Neuronal stem cell (in vitro differentiated cells): Measurements from ENCODE around the gene MAP1B.
"Not testable (repeated sequence)": the region's sequence is repeated elsewhere in the genome, so short reads cannot be mapped to it uniquely, and the experiment has no call there.

Experiments used
- DNase-seq: peaks from one replicate; pipeline ENCODE4 v3.0.0-alpha.2; 2013; ENCODE audit warnings: low spot score
- H2AFZ ChIP-seq: one replicate; pipeline ENCODE4 v1.6.1; 2013; ENCODE audit warnings: mild to moderate bottlenecking, low read length, inconsistent platforms
- H2AK5ac ChIP-seq: 2 replicates; pipeline ENCODE4 v1.6.1; 2013; ENCODE audit warnings: low read depth, mild to moderate bottlenecking, inconsistent platforms, low read length, moderate library complexity, mixed read lengths
- H2BK120ac ChIP-seq: 2 replicates; pipeline ENCODE4 v1.6.1; 2013; ENCODE audit warnings: low read depth, mild to moderate bottlenecking, inconsistent platforms, low read length, moderate library complexity, mixed read lengths
- H2BK12ac ChIP-seq: one replicate; pipeline ENCODE4 v1.6.1; 2013; ENCODE audit warnings: low read length, inconsistent platforms
- H2BK15ac ChIP-seq: 2 replicates; pipeline ENCODE4 v1.6.1; 2013; ENCODE audit warnings: mild to moderate bottlenecking, low read length, inconsistent platforms, mixed read lengths
- H2BK5ac ChIP-seq: one replicate; pipeline ENCODE4 v1.6.1; 2013; ENCODE audit warnings: inconsistent platforms, mild to moderate bottlenecking, low read length, moderate library complexity
- H3K14ac ChIP-seq: one replicate; pipeline ENCODE4 v1.6.1; 2013; ENCODE audit warnings: low read length, inconsistent platforms
- H3K18ac ChIP-seq: 2 replicates; pipeline ENCODE4 v1.6.1; 2013; ENCODE audit warnings: low read length, inconsistent platforms
- H3K23ac ChIP-seq: 2 replicates; pipeline ENCODE4 v1.6.1; 2013; ENCODE audit warnings: low read depth, mild to moderate bottlenecking, mixed read lengths, low read length, inconsistent platforms; ENCODE audit not compliant: poor library complexity
- H3K27ac ChIP-seq: replicated peaks from 3 replicates; pipeline ENCODE4 v1.5.1; 2013; ENCODE audit warnings: low read length, inconsistent platforms
- H3K27me3 ChIP-seq, 3 experiments: 2 replicates each; pipeline ENCODE4 v1.6.1; 2013; ENCODE audit warnings: low read length in 3 of 3, mild to moderate bottlenecking in 2 of 3, inconsistent platforms in 1 of 3, low read depth in 1 of 3, mixed read lengths in 1 of 3, moderate library complexity in 1 of 3; ENCODE audit not compliant: control insufficient read depth in 3 of 3, insufficient read depth in 3 of 3
- H3K36me3 ChIP-seq, 2 donors: replicated peaks in 1 of 2; 2 replicates each; pipeline ENCODE4 v1.6.1; 2013; ENCODE audit warnings: low read length in 2 of 2; ENCODE audit not compliant: control insufficient read depth in 2 of 2, insufficient read depth in 2 of 2
- H3K4ac ChIP-seq: 2 replicates; pipeline ENCODE4 v1.6.1; 2013; ENCODE audit warnings: inconsistent platforms, mild to moderate bottlenecking, low read length, moderate library complexity
- H3K4me1 ChIP-seq, 2 donors: 1 replicate in 1 of 2; 2 replicates in 1 of 2; pipeline ENCODE4 v1.6.1; 2013; ENCODE audit warnings: low read length in 2 of 2, low read depth in 1 of 2; ENCODE audit not compliant: control insufficient read depth in 2 of 2, insufficient read depth in 1 of 2
- H3K4me2 ChIP-seq: one replicate; pipeline ENCODE4 v1.6.1; 2013; ENCODE audit warnings: mild to moderate bottlenecking, low read length, inconsistent platforms; ENCODE audit not compliant: insufficient read depth, poor library complexity, severe bottlenecking
- H3K4me3 ChIP-seq, 2 donors: 2 replicates each; pipeline ENCODE4 v1.5.1; 2013; ENCODE audit warnings: low read length in 2 of 2, mild to moderate bottlenecking in 2 of 2, inconsistent platforms in 1 of 2, moderate library complexity in 1 of 2
- H3K79me1 ChIP-seq: one replicate; pipeline ENCODE4 v1.6.1; 2013; ENCODE audit warnings: low read depth, mild to moderate bottlenecking, inconsistent platforms, low read length, moderate library complexity
- H3K9ac ChIP-seq: one replicate; pipeline ENCODE4 v1.6.1; 2013; ENCODE audit warnings: mild to moderate bottlenecking, low read depth, low read length, inconsistent platforms; ENCODE audit not compliant: poor library complexity
- H3K9me3 ChIP-seq, 2 donors: replicated peaks in 1 of 2; 2 replicates each; pipeline versions ENCODE3 to v1.6.1; 2013; ENCODE audit warnings: low read length in 2 of 2, mild to moderate bottlenecking in 2 of 2, inconsistent platforms in 1 of 2, low read depth in 1 of 2, mixed read lengths in 1 of 2, moderate library complexity in 1 of 2; ENCODE audit not compliant: control insufficient read depth in 2 of 2, insufficient read depth in 1 of 2
- H4K8ac ChIP-seq: one replicate; pipeline ENCODE4 v1.6.1; 2013; ENCODE audit warnings: low read depth, mild to moderate bottlenecking, inconsistent platforms, low read length, moderate library complexity
- H4K91ac ChIP-seq: one replicate; pipeline ENCODE4 v1.6.1; 2013; ENCODE audit warnings: low read length, low read depth, mild to moderate bottlenecking, inconsistent platforms; ENCODE audit not compliant: poor library complexity
- WGBS, 2 donors: extraction: QIAGEN DNeasy Blood & Tissue Kit; methylation state at CpG; one replicate each; pipeline ENCODE4 v1.1.7; 2013; ENCODE audit warnings: missing lambda C conversion rate in 2 of 2, mixed read lengths in 1 of 2; ENCODE audit not compliant: insufficient read length in 2 of 2, insufficient replicate concordance in 1 of 2; ENCODE audit errors: extremely low coverage in 2 of 2; 5-methylcytosine and 5-hydroxymethylcytosine counted together

Gene MAP1B

GRCh38 chr5:72167804-72168203 is 60.5 kb downstream of the MAP1B start:
- no peaks in the 10 kb centered on the region for H3K9me3 ChIP-seq
- no peak overlapping the region for H2BK12ac ChIP-seq
- H2BK15ac ChIP-seq, result no peak overlapping the region
- peaks cover 0 to 99% of the 10 kb centered on the region in 2 donors for H3K36me3 ChIP-seq
- DNase-seq, result no peak
- no peak overlapping the region for H2BK120ac ChIP-seq
- no peak overlapping the region for H2AK5ac ChIP-seq
- 100% methylated on average over 2 of the region's 8 CpGs; no CpG with 5 or more reads in 1 of the 2 donors for WGBS, 2 donors
- H3K27me3 ChIP-seq, result no peaks in the 10 kb centered on the region
- H4K91ac ChIP-seq, result no peak overlapping the region
- H3K4me3 ChIP-seq, result no peak overlapping the region
- no peak overlapping the region for H3K4ac ChIP-seq
- H3K9ac ChIP-seq, result no peak overlapping the region
- H3K4me2 ChIP-seq, result no peak overlapping the region
- H3K79me1 ChIP-seq, result no peaks in the 10 kb centered on the region
- no peak overlapping the region for H3K18ac ChIP-seq
- H3K4me1 ChIP-seq, result peaks cover 14% of the 10 kb centered on the region in 2 donors
- H2AFZ ChIP-seq, result no peak overlapping the region
- H3K14ac ChIP-seq, result no peak overlapping the region
- no peak overlapping the region for H2BK5ac ChIP-seq
- no peak overlapping the region for H3K23ac ChIP-seq
- H3K27ac ChIP-seq, result no peak overlapping the region
- no peak overlapping the region for H4K8ac ChIP-seq

DNA sequence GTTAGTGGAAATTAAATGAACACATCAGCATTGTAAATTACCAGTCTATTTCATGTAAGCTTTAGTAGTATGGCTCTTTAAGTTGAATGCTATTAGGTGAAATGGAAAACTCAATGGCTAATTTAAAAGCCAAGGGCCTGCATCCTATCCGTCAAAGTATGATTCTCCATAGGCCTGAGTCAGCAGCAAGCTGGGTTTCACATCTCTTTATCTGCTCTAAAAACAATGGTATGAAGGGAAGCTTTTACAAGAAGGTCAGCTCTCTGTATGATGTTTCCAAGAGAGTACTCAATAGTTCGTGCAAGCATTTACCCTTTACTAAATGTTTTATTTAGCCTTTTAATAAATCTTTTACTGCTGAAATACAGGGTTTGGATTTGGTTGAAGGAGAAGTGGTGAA is 62.8 kb downstream of the MAP1B start:
- peaks cover 3 to 97% of the 10 kb centered on the region in 2 donors for H3K36me3 ChIP-seq
- no peaks in the 10 kb centered on the region for H3K79me1 ChIP-seq
- no peak overlapping the region for H3K4ac ChIP-seq
- H4K8ac ChIP-seq, result no peak overlapping the region
- DNase-seq, result no peak
- no peak overlapping the region for H2BK12ac ChIP-seq
- H3K9me3 ChIP-seq, result no peaks in the 10 kb centered on the region
- H2BK15ac ChIP-seq, result no peak overlapping the region
- H2AK5ac ChIP-seq, result no peak overlapping the region
- H4K91ac ChIP-seq, result no peak overlapping the region
- H3K18ac ChIP-seq, result no peak overlapping the region
- no peak overlapping the region for H3K23ac ChIP-seq
- no peaks in the 10 kb centered on the region for H3K27me3 ChIP-seq
- H3K27ac ChIP-seq, result no peak overlapping the region
- peaks cover 14 to 17% of the 10 kb centered on the region in 2 donors for H3K4me1 ChIP-seq
- no peak overlapping the region for H3K4me3 ChIP-seq
- no CpG with 5 or more reads among the region's 2 CpGs for WGBS, 2 donors
- no peak overlapping the region for H3K9ac ChIP-seq
- H2AFZ ChIP-seq, result no peak overlapping the region
- no peak overlapping the region for H3K14ac ChIP-seq
- no peak overlapping the region for H2BK120ac ChIP-seq
- no peak overlapping the region for H2BK5ac ChIP-seq
- H3K4me2 ChIP-seq, result no peak overlapping the region

- DNase-seq, H3K4ac ChIP-seq, H4K91ac ChIP-seq, H3K4me3 ChIP-seq, H2BK12ac ChIP-seq, H2BK15ac ChIP-seq, H4K8ac ChIP-seq, H3K4me2 ChIP-seq, H3K18ac ChIP-seq, H3K27me3 ChIP-seq, H3K14ac ChIP-seq, H2AK5ac ChIP-seq, H2BK5ac ChIP-seq, H3K9ac ChIP-seq, H3K27ac ChIP-seq, H3K79me1 ChIP-seq, H2BK120ac ChIP-seq, H3K23ac ChIP-seq, H2AFZ ChIP-seq, H3K9me3 ChIP-seq: not testable (repeated sequence)
- Histone ChIP-seq H3K4me1 (peaks cover 9 to 12% of the 10 kb centered on the region in 2 donors), H3K36me3 (peaks cover 3 to 97% of the 10 kb centered on the region in 2 donors)
- no CpG with 5 or more reads among the region's 3 CpGs for WGBS, 2 donors
Observed at GRCh38 chr5:72171181-72171580, 63.9 kb downstream of the MAP1B start.

DNA sequence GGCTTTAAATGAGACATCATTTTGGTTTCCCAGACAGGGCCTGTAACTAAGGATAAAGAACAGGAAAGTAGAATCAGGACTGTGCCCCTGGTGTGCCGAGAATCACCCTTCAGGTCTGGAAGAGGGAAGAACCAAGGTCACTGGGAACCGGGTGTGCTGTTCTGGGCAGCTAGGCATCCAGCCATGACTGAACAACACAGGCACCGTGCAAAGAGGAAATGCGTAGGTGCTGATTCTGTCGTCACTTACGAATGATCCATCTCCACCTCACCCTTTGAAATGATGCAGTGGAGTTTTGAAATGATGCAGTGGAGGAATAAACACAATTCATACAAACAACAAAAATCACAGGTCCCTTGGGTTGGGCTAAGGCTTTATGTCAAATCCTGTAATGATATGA is 64.4 kb downstream of the MAP1B start:
- no peak for DNase-seq
- Histone ChIP-seq H3K79me1 (no peaks in the 10 kb centered on the region), H2BK5ac (no peak overlapping the region), H2BK12ac (no peak overlapping the region), H3K9ac (no peak overlapping the region), H3K36me3 (peaks cover 3 to 97% of the 10 kb centered on the region in 2 donors), H2BK15ac (no peak overlapping the region), H3K4me1 (peaks cover 7 to 12% of the 10 kb centered on the region in 2 donors), H3K4ac (no peak overlapping the region), H2BK120ac (no peak overlapping the region), H3K9me3 (no peaks in the 10 kb centered on the region), H3K4me3 (no peak overlapping the region), H2AFZ (no peak overlapping the region), H2AK5ac (no peak overlapping the region), H3K27me3 (no peaks in the 10 kb centered on the region), H3K23ac (no peak overlapping the region), H3K27ac (no peak overlapping the region), H3K14ac (no peak overlapping the region), H4K8ac (no peak overlapping the region), H4K91ac (no peak overlapping the region), H3K4me2 (no peak overlapping the region), H3K18ac (no peak overlapping the region)
- WGBS, 2 donors, result no CpG with 5 or more reads among the region's 6 CpGs
